Sigmoid colon (tissue), 4 donors: ENCODE results near the gene TOP1.

Experiments used
- CTCF ChIP-seq, 4 experiments: fragments of 450-650 bp in 3 of 4; fragments of 200-600 bp in 1 of 4; IDR thresholded peaks; one replicate each; pipeline ENCODE4 v1.5.1; 2016 to 2019; ENCODE audit warnings: antibody characterized with exemption in 4 of 4, mild to moderate bottlenecking in 3 of 4, moderate library complexity in 2 of 4
- POLR2AphosphoS5 ChIP-seq, 4 donors: sonication (generic); formaldehyde crosslinking; IDR thresholded peaks; one replicate each; pipeline ENCODE4 v1.6.1; 2017; ENCODE audit warnings: antibody characterized with exemption in 4 of 4

DNA sequence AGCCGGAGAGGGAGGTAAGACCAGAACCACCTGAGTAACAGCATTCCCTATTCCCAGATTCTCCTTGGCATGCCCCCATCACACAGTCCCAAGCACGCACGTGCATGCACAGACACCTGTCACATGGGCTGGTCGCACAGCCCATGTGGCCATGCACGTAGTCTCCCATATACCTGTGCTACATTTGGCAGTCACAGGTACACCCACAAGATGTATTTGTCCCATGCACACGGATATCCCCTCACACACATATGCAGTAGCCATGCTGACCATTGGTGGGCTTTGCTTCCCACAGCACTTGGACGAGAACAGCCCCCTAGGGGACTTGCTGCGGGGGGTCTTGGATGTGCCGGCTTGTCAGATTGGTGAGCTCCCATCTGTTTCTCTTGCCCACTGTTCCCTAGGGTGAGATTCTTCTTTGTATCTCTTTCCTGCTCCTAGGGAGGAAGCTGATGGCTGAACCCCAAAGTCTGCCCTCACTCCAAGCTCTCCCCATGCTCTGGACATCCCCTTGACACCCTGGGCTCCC is 140.6 kb downstream of the TOP1 start:
- TF ChIP-seq CTCF (IDR thresholded peaks at IDR 0.05) = no peak
- TF ChIP-seq POLR2AphosphoS5 (IDR thresholded peaks at IDR 0.05) = peak in 1 of 4 donors; percentile 6
